Body of pancreas (tissue), 4 donors: Measurements from ENCODE around the gene HES7. TPM values are rescaled to one million over a fixed set of nuclear protein-coding genes. Genes with fewer than 3 reads are reported as not detected.

Experiments used
- ATAC-seq: fragments of 150-250 bp; one replicate; pipeline ENCODE4 v1.9.1; 2016
- DNase-seq, 4 donors: peaks; one replicate each; pipeline ENCODE4 v3.0.0-alpha.2; 2019
- H3K27ac ChIP-seq, 4 donors: fragments of 200-600 bp; sonication (generic); 1 replicate in 3 of 4; 2 replicates in 1 of 4; pipeline versions ENCODE4 v1.5.1 to v1.6.1; 2016 to 2019; ENCODE audit warnings: mild to moderate bottlenecking in 1 of 4, mixed read lengths in 1 of 4, moderate library complexity in 1 of 4
- H3K27me3 ChIP-seq, 2 donors: fragments of 200-600 bp; sonication (generic); one replicate each; pipeline ENCODE4 v1.6.0; 2016; ENCODE audit warnings: mild to moderate bottlenecking in 1 of 2
- H3K36me3 ChIP-seq, 2 donors: fragments of 200-600 bp; sonication (generic); replicated peaks in 1 of 2; 2 replicates each; pipeline ENCODE4 v1.5.1; 2016; ENCODE audit warnings: low read depth in 2 of 2; ENCODE audit not compliant: insufficient read depth in 1 of 2
- H3K4me1 ChIP-seq: fragments of 200-600 bp; sonication (generic); one replicate; pipeline ENCODE4 v1.6.0; 2016
- H3K4me3 ChIP-seq, 2 donors: fragments of 200-600 bp; sonication (generic); 1 replicate in 1 of 2; 2 replicates in 1 of 2; pipeline ENCODE4 v1.5.1; 2016 to 2019
- H3K9me3 ChIP-seq, 3 donors: fragments of 200-600 bp; sonication (generic); 1 replicate in 2 of 3; 2 replicates in 1 of 3; pipeline ENCODE4 v1.5.1; 2016
- CTCF ChIP-seq, 7 experiments: fragments of 450-650 bp in 4 of 7; fragments of 200-600 bp in 3 of 7; sonication (generic) in 3 of 7; IDR thresholded peaks; one replicate each; pipeline ENCODE4 v1.5.1; 2016 to 2019; ENCODE audit warnings: antibody characterized with exemption in 7 of 7
- POLR2A ChIP-seq, 3 donors: fragments of 450-650 bp; IDR thresholded peaks; one replicate each; pipeline ENCODE4 v1.6.1; 2016; ENCODE audit warnings: antibody characterized with exemption in 3 of 3, mild to moderate bottlenecking in 2 of 3
- WGBS, 2 donors: methylation state at CpG; one replicate each; pipeline ENCODE4 v1.1.5; 2017; 5-methylcytosine and 5-hydroxymethylcytosine counted together
- intact Hi-C: fragments of 100-400 bp; cut with DNase I; formaldehyde crosslinking; loops from one replicate; pipeline ENCODE4 v1.15.1; 2023
- total RNA-seq, 2 donors: library from RNA; depleted of rRNA; stranded (reverse); fragments of >200 nt; gene quantifications; one replicate each; pipeline ENCODE4 v1.1.0, GENCODE V29; 2016

The HES7 gene
- total RNA-seq, 2 donors from 2014 or later = not detected

GRCh38 chr17:8084250-8084649, 39.7 kb downstream of the HES7 start:
- Histone ChIP-seq H3K4me1 (peaks cover 12% of the 10 kb centered on the region), H3K9me3 (no peaks in the 10 kb centered on the region), H3K27ac (no peak overlapping the region), H3K27me3 (peaks cover 0 to 3% of the 10 kb centered on the region in 2 donors), H3K36me3 (no peaks in the 10 kb centered on the region), H3K4me3 (no peak overlapping the region)
- TF ChIP-seq CTCF (IDR thresholded peaks at IDR 0.05) = no peak
- no peak for TF ChIP-seq POLR2A (IDR thresholded peaks at IDR 0.05)
- 65 to 76% methylated on average over 3 to 6 of the region's 6 CpGs for WGBS, 2 donors
- no peak for ATAC-seq
- no peak for DNase-seq
- intact Hi-C loops = loop anchor here (10.0 kb wide), 1 partner anchor 221 kb away; no protein-coding TSS in a partner anchor

- H3K27me3 ChIP-seq = peaks cover 0 to 10% of the 10 kb centered on the region in 2 donors
- no peak for DNase-seq
- H3K9me3 ChIP-seq = no peaks in the 10 kb centered on the region
- 70 to 77% methylated on average over 10 of the region's 10 CpGs for WGBS, 2 donors
- H3K27ac ChIP-seq = no peak overlapping the region
- no peak overlapping the region for H3K4me3 ChIP-seq
- H3K4me1 ChIP-seq = peaks cover 14% of the 10 kb centered on the region
- ATAC-seq = no peak
- TF ChIP-seq POLR2A (IDR thresholded peaks at IDR 0.05) = no peak
- TF ChIP-seq CTCF (IDR thresholded peaks at IDR 0.05) = no peak
- no peaks in the 10 kb centered on the region for H3K36me3 ChIP-seq
- intact Hi-C loops = loop anchor here (10.0 kb wide), 1 partner anchor 223 kb away; no protein-coding TSS in a partner anchor
These were observed 41.6 kb downstream of the HES7 start for GRCh38 chr17:8082292-8082691.

GRCh38 chr17:8081876-8082275, 42.0 kb downstream of the HES7 start:
- Histone ChIP-seq H3K9me3 (no peaks in the 10 kb centered on the region), H3K27me3 (peaks cover 0 to 12% of the 10 kb centered on the region in 2 donors), H3K36me3 (no peaks in the 10 kb centered on the region), H3K4me1 (peaks cover 14% of the 10 kb centered on the region), H3K27ac (no peak overlapping the region), H3K4me3 (no peak overlapping the region)
- WGBS, 2 donors = 73 to 82% methylated on average over 3 of the region's 3 CpGs
- DNase-seq = no peak
- ATAC-seq = no peak
- no peak for TF ChIP-seq POLR2A (IDR thresholded peaks at IDR 0.05)
- no peak for TF ChIP-seq CTCF (IDR thresholded peaks at IDR 0.05)
- intact Hi-C loops = loop anchor here (10.0 kb wide), 1 partner anchor 223 kb away; no protein-coding TSS in a partner anchor

- no peak overlapping the region for H3K4me3 ChIP-seq
- no peak for DNase-seq
- H3K9me3 ChIP-seq = no peaks in the 10 kb centered on the region
- no peak overlapping the region for H3K27ac ChIP-seq
- TF ChIP-seq CTCF (IDR thresholded peaks at IDR 0.05) = no peak
- no peak for TF ChIP-seq POLR2A (IDR thresholded peaks at IDR 0.05)
- H3K36me3 ChIP-seq = no peaks in the 10 kb centered on the region
- H3K4me1 ChIP-seq = peaks cover 14% of the 10 kb centered on the region
- ATAC-seq = no peak
- H3K27me3 ChIP-seq = peaks cover 0 to 14% of the 10 kb centered on the region in 2 donors
- 69 to 79% methylated on average over 11 to 17 of the region's 17 CpGs for WGBS, 2 donors
- intact Hi-C loops = loop anchor here (10.0 kb wide), 1 partner anchor 224 kb away; no protein-coding TSS in a partner anchor
These were observed 43.1 kb downstream of the HES7 start for GRCh38 chr17:8080799-8081219.

- peak; percentile 24 for ATAC-seq
- DNase-seq = no peak
- Histone ChIP-seq H3K27me3 (peaks cover 0 to 19% of the 10 kb centered on the region in 2 donors), H3K27ac (no peak overlapping the region), H3K9me3 (no peaks in the 10 kb centered on the region), H3K36me3 (no peaks in the 10 kb centered on the region), H3K4me1 (peaks cover 14% of the 10 kb centered on the region), H3K4me3 (no peak overlapping the region)
- 23 to 28% methylated on average over 24 to 25 of the region's 25 CpGs for WGBS, 2 donors
- intact Hi-C loops = loop anchor here (10.0 kb wide), 1 partner anchor 224 kb away; no protein-coding TSS in a partner anchor
- TF ChIP-seq CTCF (IDR thresholded peaks at IDR 0.05) = peak in 1 of 7 experiments; percentile 0
- no peak for TF ChIP-seq POLR2A (IDR thresholded peaks at IDR 0.05)
These were observed 43.6 kb downstream of the HES7 start for GRCh38 chr17:8080208-8080798.
